A549 (cell line): Measurements from ENCODE around the gene DAZAP1. TPM values are rescaled to one million over a fixed set of nuclear protein-coding genes. Genes with fewer than 3 reads are reported as not detected.

Source experiments
- ATAC-seq, 2 experiments: fragments of 200-7000 bp in 1 of 2; fragments of >200 bp in 1 of 2; cut with Nextera tagmentation in 1 of 2; cut with Tn5 transposase in 1 of 2; 3 replicates each; pipeline versions ENCODE4 v1.8.0 to v1.9.1; 2018 to 2020; ENCODE audit warnings: mild to moderate bottlenecking in 1 of 2, moderate library complexity in 1 of 2
- CTCF ChIA-PET: fragments of 300-600 bp; sonication (Branson Sonifier 250); formaldehyde crosslinking; extraction: SDS; loops from one replicate; lab custom pipeline; 2021; ENCODE audit warnings: antibody characterized with exemption, inconsistent platforms; lab: Yijun Ruan, JAX
- POLR2A ChIA-PET: fragments of 350-600 bp; formaldehyde crosslinking; extraction: SDS; loops from one replicate; lab custom pipeline; 2021; ENCODE audit warnings: antibody characterized with exemption, inconsistent platforms; lab: Yijun Ruan, JAX
- DNase-seq, 2 experiments: peaks; one replicate each; pipeline versions ENCODE4 v3.0.0 to v3.0.0-alpha.2; 2011 to 2016; ENCODE audit warnings: low read depth in 1 of 2, low spot score in 1 of 2
- FAIRE-seq: peaks from 2 replicates; lab custom pipeline; 2011; peaks lifted over from hg19 to GRCh38; lab: Jason Lieb, UNC
- H3K27ac ChIP-seq, 2 experiments: fragments of >200 bp; sonication (Bioruptor Twin); formaldehyde crosslinking; 3 replicates each; pipeline ENCODE4 v1.5.1; 2016 to 2017
- H3K4me1 ChIP-seq: fragments of >200 bp; sonication (Bioruptor Twin); formaldehyde crosslinking; 3 replicates; pipeline ENCODE4 v1.6.1; 2016
- H3K4me2 ChIP-seq: fragments of >200 bp; sonication (Bioruptor Twin); formaldehyde crosslinking; 3 replicates; pipeline ENCODE4 v1.6.1; 2016
- H3K4me3 ChIP-seq: fragments of >200 bp; sonication (Bioruptor Twin); formaldehyde crosslinking; 3 replicates; pipeline ENCODE4 v1.5.1; 2016
- H3K9me3 ChIP-seq: fragments of >200 bp; sonication (Bioruptor Twin); formaldehyde crosslinking; 3 replicates; pipeline ENCODE4 v1.6.1; 2016
- BHLHE40 ChIP-seq: IDR thresholded peaks from 2 replicates; pipeline ENCODE4 v1.6.1; 2012; ENCODE audit warnings: low read depth, low read length, inconsistent platforms
- CHD4 ChIP-seq: fragments of 200-600 bp; sonication (generic); IDR thresholded peaks from 2 replicates; pipeline ENCODE4 v1.6.1; 2016; ENCODE audit warnings: antibody characterized with exemption, mild to moderate bottlenecking, borderline replicate concordance
- EHF ChIP-seq: fragments of 250-450 bp; sonication (Bioruptor Pico); IDR thresholded peaks from 2 replicates; pipeline ENCODE4 v1.5.0; 2020; ENCODE audit warnings: mild to moderate bottlenecking
- ELK1 ChIP-seq: fragments of 150-350 bp; IDR thresholded peaks from 2 replicates; pipeline ENCODE4 v1.6.1; 2014; ENCODE audit warnings: low read depth, mild to moderate bottlenecking, low read length
- EP300 ChIP-seq, 2 experiments: fragments of >200 bp; sonication (Bioruptor Twin); formaldehyde crosslinking; IDR thresholded peaks; 2 replicates in 1 of 2; 3 replicates in 1 of 2; pipeline ENCODE4 v1.6.1; 2016 to 2017
- FOSL2 ChIP-seq, 2 experiments: fragments of 450-650 bp in 1 of 2; fragments of >200 bp in 1 of 2; sonication (Bioruptor Twin) in 1 of 2; formaldehyde crosslinking; IDR thresholded peaks; 2 replicates each; pipeline versions ENCODE4 v1.5.0 to v1.6.1; 2016 to 2020; ENCODE audit warnings: mild to moderate bottlenecking in 1 of 2, moderate library complexity in 1 of 2
- FOXS1 ChIP-seq: fragments of 250-450 bp; sonication (Bioruptor Pico); IDR thresholded peaks from 2 replicates; pipeline ENCODE4 v1.5.0; 2020; ENCODE audit warnings: mild to moderate bottlenecking, moderate library complexity
- GATA3 ChIP-seq: IDR thresholded peaks from 2 replicates; pipeline ENCODE4 v1.6.1; 2012; ENCODE audit warnings: borderline replicate concordance
- HES2 ChIP-seq: fragments of >200 bp; sonication (Bioruptor Twin); formaldehyde crosslinking; IDR thresholded peaks from 2 replicates; pipeline ENCODE4 v1.6.1; 2016
- HOXA7 ChIP-seq: fragments of 250-450 bp; sonication (Bioruptor Pico); IDR thresholded peaks from 2 replicates; pipeline ENCODE4 v1.5.0; 2020; ENCODE audit warnings: mild to moderate bottlenecking, moderate library complexity
- JUN ChIP-seq, 2 experiments: fragments of >200 bp; sonication (Bioruptor Twin); formaldehyde crosslinking; IDR thresholded peaks; 2 replicates in 1 of 2; 3 replicates in 1 of 2; pipeline ENCODE4 v1.6.1; 2016 to 2017
- KDM1A ChIP-seq: fragments of 200-600 bp; sonication (generic); IDR thresholded peaks from 2 replicates; pipeline ENCODE4 v1.6.1; 2016; ENCODE audit warnings: low read depth, mild to moderate bottlenecking
- KDM5A ChIP-seq: fragments of 200-600 bp; sonication (generic); IDR thresholded peaks from 2 replicates; pipeline ENCODE4 v1.6.1; 2016; ENCODE audit warnings: antibody characterized with exemption, mild to moderate bottlenecking
- MAZ ChIP-seq: fragments of 150-350 bp; IDR thresholded peaks from 2 replicates; pipeline ENCODE4 v1.6.1; 2014; ENCODE audit warnings: antibody characterized with exemption, low read depth, low read length, borderline replicate concordance
- NFE2L2 ChIP-seq: fragments of 150-350 bp; conservative IDR thresholded peaks from 2 replicates; pipeline ENCODE4 v1.6.1; 2014; ENCODE audit warnings: low read length
- NPAS2 ChIP-seq: fragments of 250-450 bp; sonication (Bioruptor Pico); IDR thresholded peaks from 2 replicates; pipeline ENCODE4 v1.8.0; 2022; ENCODE audit warnings: mild to moderate bottlenecking, moderate library complexity, borderline replicate concordance
- NR3C1 ChIP-seq: fragments of >200 bp; sonication (Bioruptor Twin); formaldehyde crosslinking; IDR thresholded peaks from 3 replicates; pipeline ENCODE4 v1.6.1; 2017
- PHF8 ChIP-seq: fragments of 200-600 bp; sonication (generic); IDR thresholded peaks from 2 replicates; pipeline ENCODE4 v1.6.1; 2016; ENCODE audit warnings: low read depth, mild to moderate bottlenecking, antibody characterized with exemption, moderate library complexity, borderline replicate concordance
- POLR2A ChIP-seq: IDR thresholded peaks from 2 replicates; pipeline ENCODE4 v1.6.1; 2012; ENCODE audit warnings: mild to moderate bottlenecking, low read length
- RARB ChIP-seq: fragments of 250-450 bp; sonication (Bioruptor Pico); IDR thresholded peaks from 2 replicates; pipeline ENCODE4 v1.8.0; 2021; ENCODE audit warnings: mild to moderate bottlenecking, moderate library complexity
- RCOR1 ChIP-seq: fragments of 150-350 bp; IDR thresholded peaks from 2 replicates; pipeline ENCODE4 v1.6.1; 2014; ENCODE audit warnings: antibody characterized with exemption, low read length, low read depth
- REST ChIP-seq: fragments of 200-600 bp; sonication (generic); IDR thresholded peaks from 2 replicates; pipeline ENCODE4 v1.6.1; 2016; ENCODE audit warnings: antibody characterized with exemption, mild to moderate bottlenecking, moderate library complexity
- TFCP2L1 ChIP-seq: fragments of 250-450 bp; sonication (Bioruptor Pico); IDR thresholded peaks from 2 replicates; pipeline ENCODE4 v1.5.0; 2021; ENCODE audit warnings: mild to moderate bottlenecking
- ZC3H11A ChIP-seq: fragments of 450-650 bp; IDR thresholded peaks from 2 replicates; pipeline ENCODE4 v1.6.1; 2014; ENCODE audit warnings: antibody characterized with exemption, mild to moderate bottlenecking
- ZFP36 ChIP-seq: fragments of 450-650 bp; IDR thresholded peaks from 2 replicates; pipeline ENCODE4 v1.6.1; 2014; ENCODE audit warnings: borderline replicate concordance; ENCODE audit not compliant: partially characterized antibody
- ZNF302 ChIP-seq: fragments of 250-450 bp; sonication (Bioruptor Pico); IDR thresholded peaks from 2 replicates; pipeline ENCODE4 v1.9.0; 2021; ENCODE audit warnings: inconsistent platforms, mild to moderate bottlenecking, moderate library complexity
- WGBS: methylation state at CpG from one replicate; pipeline ENCODE4 v1.1.6; 2017; ENCODE audit errors: missing lambda C conversion rate; 5-methylcytosine and 5-hydroxymethylcytosine counted together
- polyA plus RNA-seq, 4 experiments: library from polyadenylated mRNA; depleted of rRNA in 3 of 4; stranded (reverse); fragments of >200 nt; fragmentation: RNase III in 1 of 4; extraction: RNeasy Plus Mini Kit Qiagen cat#74134 plus additional on column Dnase treatment in 1 of 4; gene quantifications; 2 replicates in 3 of 4; 3 replicates in 1 of 4; pipeline ENCODE4 v1.2.3, GENCODE V29; 2011 to 2017
- TF ChIP-seq, protein P1 (sequence below): fragments of 450-650 bp; IDR thresholded peaks from 2 replicates; pipeline ENCODE4 v1.6.1; 2014; ENCODE audit warnings: antibody characterized with exemption

Gene DAZAP1
- polyA plus RNA-seq, 2 of the 4 experiments (the other 2 are of a cell fraction), result 58.9 to 86.3 TPM

DNA sequence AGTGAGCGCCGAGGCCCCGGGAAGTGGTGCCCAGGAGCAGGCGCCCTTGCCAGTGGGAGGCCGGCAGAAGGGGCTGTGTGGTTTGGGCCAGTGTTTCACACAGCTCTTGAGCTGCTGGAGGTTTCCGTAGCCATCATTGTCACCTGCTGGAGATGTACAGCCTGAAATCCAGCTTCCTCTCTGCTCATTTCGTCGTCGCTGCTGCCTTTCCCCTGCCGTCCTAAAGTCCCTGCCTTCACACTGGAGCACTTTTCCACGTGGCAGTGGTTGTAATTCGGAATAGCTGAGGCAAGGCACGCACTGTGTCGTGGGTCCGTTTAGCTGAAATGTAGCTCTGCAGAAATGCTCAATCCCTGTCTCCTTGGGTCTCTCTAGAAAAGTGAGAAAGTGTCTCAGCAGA, 13.2 kb downstream of the DAZAP1 start:
- 93% methylated on average over 14 of the region's 15 CpGs for WGBS
- no peak overlapping the region for H3K4me2 ChIP-seq
- H3K27ac ChIP-seq, result no peak overlapping the region
- ChIA-PET CTCF (interaction anchor here (1.0 to 1.4 kb wide), 3 partner anchors 10 to 19 kb away, joined by 3 to 5 read pairs (median 4); partner anchors contain the start of gene RPS15), POLR2A (no interaction called here)
- FAIRE-seq, result no peak
- peaks cover under 1% of the 10 kb centered on the region; the same call in 1 of the 3 replicates for H3K4me1 ChIP-seq
- no peaks in the 10 kb centered on the region for H3K9me3 ChIP-seq
- H3K4me3 ChIP-seq, result no peak overlapping the region
- no peak for DNase-seq
- TF ChIP-seq KDM1A, result no peak
- TF ChIP-seq ZC3H11A, result no peak
- TF ChIP-seq JUN (IDR thresholded peaks at IDR 0.05), result no peak
- TF ChIP-seq HOXA7 (CRISPR knock-in tag), result no peak
- TF ChIP-seq NFE2L2, result no peak
- TF ChIP-seq BHLHE40, result no peak
- no peak for TF ChIP-seq GATA3
- no peak for TF ChIP-seq RARB (CRISPR knock-in tag)
- TF ChIP-seq FOSL2 (IDR thresholded peaks at IDR 0.05), result no peak
- no peak for TF ChIP-seq FOSL2 (CRISPR knock-in tag; IDR thresholded peaks at IDR 0.05)
- TF ChIP-seq EP300 (IDR thresholded peaks at IDR 0.05), result no peak
- TF ChIP-seq PHF8, result no peak
- TF ChIP-seq FOXS1 (CRISPR knock-in tag), result no peak
- no peak for ATAC-seq

- TF ChIP-seq MAZ (no peak), ZFP36 (no peak), NR3C1 (no peak), KDM5A (no peak), ZNF302 (CRISPR knock-in tag) (no peak), CHD4 (no peak), NPAS2 (CRISPR knock-in tag) (no peak), RCOR1 (no peak), REST (no peak), POLR2A (no peak), EHF (CRISPR knock-in tag) (no peak), FOXS1 (CRISPR knock-in tag) (no peak), GATA3 (no peak), ELK1 (no peak), TFCP2L1 (CRISPR knock-in tag) (no peak), FOSL2 (IDR thresholded peaks at IDR 0.05) (no peak), FOSL2 (CRISPR knock-in tag; IDR thresholded peaks at IDR 0.05) (no peak), HES2 (no peak)
- TF ChIP-seq, protein P1, sequence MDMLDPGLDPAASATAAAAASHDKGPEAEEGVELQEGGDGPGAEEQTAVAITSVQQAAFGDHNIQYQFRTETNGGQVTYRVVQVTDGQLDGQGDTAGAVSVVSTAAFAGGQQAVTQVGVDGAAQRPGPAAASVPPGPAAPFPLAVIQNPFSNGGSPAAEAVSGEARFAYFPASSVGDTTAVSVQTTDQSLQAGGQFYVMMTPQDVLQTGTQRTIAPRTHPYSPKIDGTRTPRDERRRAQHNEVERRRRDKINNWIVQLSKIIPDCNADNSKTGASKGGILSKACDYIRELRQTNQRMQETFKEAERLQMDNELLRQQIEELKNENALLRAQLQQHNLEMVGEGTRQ, result no peak
- no peak for ATAC-seq
- Histone ChIP-seq H3K4me2 (no peak overlapping the region), H3K9me3 (no peaks in the 10 kb centered on the region), H3K27ac (no peak overlapping the region), H3K4me3 (no peak overlapping the region), H3K4me1 (no peaks in the 10 kb centered on the region)
- 91% methylated on average over 11 of the region's 37 CpGs for WGBS
- FAIRE-seq, result no peak
- no peak for DNase-seq
- ChIA-PET CTCF (interaction anchor here (1.0 to 1.5 kb wide), 5 partner anchors 8 to 24 kb away, joined by 3 to 8 read pairs (median 4); partner anchors contain the start of gene RPS15), POLR2A (interaction anchor here (0.6 kb wide), 1 partner anchor 22 kb away, joined by 3 read pairs; no protein-coding TSS in a partner anchor)
Measured at GRCh38 chr19:1421218-1421957, 14.0 kb downstream of the DAZAP1 start.
